SK-N-MC (cell line): Measurements from ENCODE around the gene CAMSAP1.

Experiments
- EZH2 ChIP-seq: fragments of 200-600 bp; sonication (generic); IDR thresholded peaks from one replicate; pipeline ENCODE4 v1.6.1; 2017; ENCODE audit warnings: antibody characterized with exemption
- POLR2AphosphoS5 ChIP-seq: IDR thresholded peaks from 2 replicates; pipeline ENCODE4 v1.6.1; 2012; ENCODE audit warnings: mild to moderate bottlenecking, low read depth, low read length, borderline replicate concordance

GRCh38 chr9:135952664-135953206 is 45.4 kb upstream of the CAMSAP1 start:
- TF ChIP-seq POLR2AphosphoS5 (no peak), EZH2 (no peak)
